NOMO-1 treated with dmso at 0.1 percent for 144 hours (cell line): ENCODE results near the gene KLHDC1.
"Not testable (repeated sequence)": the region's sequence is repeated elsewhere in the genome, so short reads cannot be mapped to it uniquely, and the experiment has no call there.

ENCODE experiments used
- DNase-seq: peaks from one replicate; lab custom pipeline; 2025; ENCODE audit not compliant: unreplicated experiment; lab: John Stamatoyannopoulos, UW

The KLHDC1 gene

DNA sequence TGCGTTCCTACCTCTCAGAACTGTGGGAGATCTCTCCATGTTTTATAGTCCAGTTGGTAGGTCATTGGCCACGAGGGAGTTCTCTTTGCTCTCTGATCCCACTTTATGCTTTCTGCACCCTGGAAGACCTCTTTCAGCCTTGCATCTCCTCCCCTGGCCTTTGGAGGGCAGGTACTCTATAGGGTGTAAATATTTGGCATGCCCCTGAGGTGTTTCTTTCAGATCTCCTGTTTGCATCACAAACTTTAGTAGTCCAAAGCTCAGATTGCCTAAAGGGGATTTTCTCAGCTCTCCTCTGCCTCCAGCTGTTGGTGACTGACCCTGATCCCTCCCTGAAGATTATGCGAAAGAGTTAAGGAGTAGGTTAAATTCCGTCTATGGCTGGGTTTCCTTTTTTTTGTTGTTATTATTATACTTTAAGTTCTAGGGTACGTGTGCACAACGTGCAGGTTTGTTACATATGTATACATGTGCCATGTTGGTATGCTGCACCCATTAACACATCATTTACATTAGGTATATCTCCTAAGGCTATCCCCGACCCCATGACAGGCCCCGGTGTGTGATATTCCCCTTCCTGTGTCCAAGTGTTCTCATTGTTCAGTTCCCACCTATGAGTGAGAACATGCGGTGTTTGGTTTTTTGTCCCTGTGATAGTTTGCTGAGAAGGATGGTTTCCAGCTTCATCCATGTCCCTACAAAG, 29.0 kb downstream of the KLHDC1 start:
- DNase-seq = not testable (repeated sequence)

DNA sequence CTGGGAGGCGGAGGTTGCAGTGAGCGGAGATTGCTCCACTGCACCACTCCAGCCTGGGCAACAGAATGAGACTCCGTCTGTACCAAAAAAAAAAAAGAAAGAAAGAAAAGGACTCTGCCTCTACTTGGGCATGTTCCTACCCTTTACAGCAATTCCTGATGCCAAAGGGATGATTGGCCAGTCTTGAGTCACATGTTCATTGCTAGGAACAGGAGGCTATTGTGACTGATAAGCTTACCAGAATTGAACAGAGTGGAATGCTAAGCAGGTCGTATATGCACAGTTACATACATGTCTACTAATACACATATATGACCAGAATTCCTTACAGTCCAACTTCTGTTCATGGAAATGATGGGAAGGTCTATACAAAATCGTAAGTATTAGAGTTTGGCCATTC, 34.3 kb downstream of the KLHDC1 start:
- no peak for DNase-seq

DNA sequence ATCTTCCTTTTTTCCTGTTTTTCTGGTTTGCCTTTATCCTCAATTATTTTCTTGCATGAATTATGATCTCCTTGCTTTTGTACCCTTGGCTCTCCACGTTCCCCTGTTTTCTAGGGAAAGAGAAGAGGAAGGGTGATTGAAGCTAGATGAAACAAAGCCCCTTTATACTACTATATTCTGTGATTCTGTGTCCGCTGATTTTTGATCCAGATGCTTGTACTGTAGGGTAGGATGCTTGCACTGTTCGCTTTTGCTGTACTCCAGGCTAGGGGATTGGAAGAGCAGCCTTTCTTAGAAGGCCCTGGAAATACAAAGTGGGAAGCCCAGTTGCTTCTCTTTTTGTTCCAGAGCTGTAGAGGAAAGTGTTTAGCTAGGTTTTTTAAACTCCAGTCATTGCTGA, 40.0 kb downstream of the KLHDC1 start:
- DNase-seq = no peak

DNA sequence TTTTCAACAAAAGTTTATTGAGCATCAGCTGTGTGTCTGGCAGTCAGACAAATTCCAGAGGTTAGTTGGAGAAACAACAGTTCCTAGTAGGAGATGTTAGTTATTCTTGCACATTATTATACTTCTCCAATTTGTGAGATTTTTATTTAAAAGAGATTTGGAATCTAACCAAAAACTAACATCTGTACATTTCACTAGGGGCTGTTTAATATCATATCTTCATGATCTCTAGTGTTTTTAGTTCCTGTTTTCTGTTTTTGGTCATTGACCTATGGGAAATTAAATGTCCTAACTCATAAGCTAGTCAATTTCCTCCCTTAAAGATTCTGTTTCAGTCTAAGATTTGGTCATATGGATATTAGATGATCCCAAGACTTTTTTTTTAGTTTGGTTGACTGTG, 40.9 kb downstream of the KLHDC1 start:
- no peak for DNase-seq

DNA sequence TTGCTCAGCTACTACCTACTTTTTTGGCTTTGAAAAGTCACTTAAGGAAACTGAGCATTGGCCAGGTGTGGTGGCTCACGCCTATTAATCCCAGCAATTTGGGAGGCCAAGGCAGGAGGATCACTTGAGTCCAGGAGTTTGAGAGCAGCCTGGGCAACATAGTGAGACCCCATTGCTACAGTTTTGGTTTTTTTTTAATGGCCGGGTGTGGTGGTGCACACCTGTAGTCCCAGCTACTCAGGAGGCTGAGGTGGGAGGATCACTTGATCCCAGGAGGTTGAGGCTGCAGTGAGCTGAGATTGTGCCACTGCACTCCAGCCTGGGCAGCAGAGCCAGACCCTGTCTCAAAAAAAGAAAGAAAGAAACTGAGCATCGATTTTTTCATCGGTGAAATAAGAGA, 42.7 kb downstream of the KLHDC1 start:
- DNase-seq = not testable (repeated sequence)

DNA sequence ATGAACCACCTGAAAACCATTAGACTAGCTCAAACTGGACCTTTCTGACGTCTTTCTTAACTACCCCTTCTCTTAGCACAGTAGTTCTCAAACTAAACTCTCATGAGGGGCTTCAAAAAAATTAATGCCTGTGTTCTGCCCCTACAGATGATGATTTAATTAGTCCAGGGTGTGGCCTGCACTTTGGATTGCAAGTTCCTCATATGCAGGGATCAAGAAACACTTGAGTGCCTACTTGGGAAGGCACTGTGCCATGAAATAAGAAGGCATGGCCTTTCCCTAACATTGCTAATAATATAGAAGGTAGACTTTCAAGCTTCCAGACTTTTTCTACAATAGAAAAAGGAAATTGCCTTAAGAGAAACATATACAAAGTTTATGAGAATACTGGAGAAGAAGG, 52.3 kb downstream of the KLHDC1 start:
- DNase-seq = no peak

DNA sequence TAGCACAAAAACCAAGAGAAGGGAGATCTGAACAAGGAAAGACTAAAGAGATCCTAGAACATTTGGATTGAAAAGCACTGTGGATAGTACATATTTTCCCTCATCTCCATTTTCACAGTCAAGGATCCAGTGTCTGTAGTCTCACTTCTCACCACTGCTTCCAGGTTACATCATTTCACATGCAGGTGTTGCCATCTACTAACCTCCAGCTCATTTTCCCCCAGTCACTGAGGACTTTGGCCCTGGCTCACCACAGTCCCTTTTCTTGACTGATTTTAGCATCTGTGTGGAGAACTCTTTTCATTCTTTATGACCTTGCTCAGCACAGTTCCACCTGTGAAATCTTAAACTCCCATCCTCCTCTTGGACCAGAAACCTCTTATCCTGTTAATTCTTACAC, 53.6 kb downstream of the KLHDC1 start:
- not testable (repeated sequence) for DNase-seq

DNA sequence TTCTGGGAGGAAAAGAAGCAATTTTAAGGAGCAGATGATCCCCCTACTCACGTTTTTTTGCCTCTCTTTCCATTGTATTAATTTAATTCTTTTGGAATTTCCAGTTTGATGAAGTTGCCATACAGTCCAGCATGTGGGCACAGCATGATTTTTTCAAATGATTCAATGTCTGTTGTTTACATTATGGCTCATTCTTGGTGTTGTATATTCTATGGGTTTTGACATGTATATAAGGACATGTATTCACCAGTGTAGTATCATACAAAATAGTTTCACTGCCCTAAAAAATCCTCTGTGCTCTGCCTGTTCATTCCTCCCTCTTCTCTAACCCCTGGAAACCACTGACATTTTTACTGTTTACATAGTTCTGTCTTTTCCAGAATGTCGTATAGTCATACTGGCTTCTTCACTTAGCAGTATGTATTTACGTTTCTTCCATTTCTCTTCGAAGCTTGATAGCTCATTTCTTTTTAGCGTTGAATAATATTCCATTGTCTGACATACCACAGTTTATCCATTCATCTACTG, 61.7 kb downstream of the KLHDC1 start:
- no peak for DNase-seq

DNA sequence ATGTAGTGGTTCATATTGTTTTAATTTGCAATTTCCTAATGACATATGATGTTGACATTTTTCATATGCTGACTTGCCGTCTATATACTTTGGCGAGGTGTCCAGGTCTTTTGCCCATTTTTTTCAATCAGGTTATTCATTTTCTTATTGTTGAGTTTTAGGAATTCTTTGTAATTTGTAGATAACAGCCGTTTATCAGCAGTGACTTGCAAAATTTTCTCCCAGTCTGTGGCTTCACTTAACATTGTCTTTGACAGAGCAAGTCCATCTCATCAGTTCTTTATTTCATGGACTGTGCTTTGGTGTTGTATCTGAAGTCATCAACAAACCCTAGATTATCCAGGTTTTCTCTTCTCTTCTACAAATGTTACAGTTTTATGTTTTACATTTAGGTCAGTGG, 62.5 kb downstream of the KLHDC1 start:
- DNase-seq = no peak

DNA sequence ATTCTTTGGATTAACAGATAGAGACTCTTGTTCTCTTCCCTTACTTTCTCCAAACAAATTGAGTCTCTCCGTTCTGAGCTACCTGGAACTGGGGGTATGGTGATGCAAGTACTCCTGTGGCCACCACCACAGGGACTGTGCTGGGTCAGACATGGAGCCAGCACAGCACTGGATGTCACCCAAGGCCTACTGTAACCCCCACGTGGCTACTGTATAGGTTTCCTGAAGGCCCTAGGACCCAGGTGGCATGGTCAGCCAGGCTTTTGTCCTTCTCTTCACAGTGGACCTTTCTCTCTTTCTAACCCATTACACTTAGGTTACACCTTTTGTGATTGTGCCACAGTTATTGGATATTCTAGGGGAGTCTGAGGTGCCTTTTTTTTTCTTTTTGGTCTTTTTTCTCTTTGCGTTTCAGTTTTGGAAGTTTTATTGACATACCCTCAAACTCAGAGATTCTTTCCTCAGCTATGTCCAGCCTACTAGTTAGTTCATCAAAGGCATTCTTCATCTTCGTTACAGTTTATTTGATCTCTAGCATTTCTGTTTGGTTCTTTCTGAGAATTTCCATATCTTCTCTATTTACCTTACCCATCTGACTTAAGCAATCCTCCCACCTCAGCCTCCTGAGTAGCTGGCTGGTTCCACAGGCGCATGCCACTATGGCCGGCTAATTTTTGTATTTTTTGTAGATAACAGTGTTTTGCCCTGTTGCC, 69.1 kb downstream of the KLHDC1 start:
- DNase-seq = no peak

DNA sequence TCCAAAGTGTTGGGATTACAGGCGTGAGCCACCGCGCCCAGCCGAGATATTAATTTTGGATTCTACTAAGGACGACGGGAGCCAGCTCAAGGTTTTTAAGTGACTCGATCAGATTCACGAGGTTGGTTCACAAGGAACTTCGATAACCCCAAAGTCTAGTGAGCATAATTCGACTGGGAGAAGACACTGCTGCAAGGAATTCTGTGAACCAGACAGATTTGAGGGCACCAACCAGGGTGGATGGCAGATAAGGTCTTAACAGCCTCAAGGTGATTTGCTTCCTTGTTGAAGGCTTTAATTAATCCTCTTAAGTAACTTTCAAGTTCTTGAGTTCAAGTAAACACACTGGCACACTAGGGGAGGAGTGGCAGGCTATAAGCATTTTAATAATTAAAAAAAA, 73.9 kb downstream of the KLHDC1 start:
- no peak for DNase-seq

DNA sequence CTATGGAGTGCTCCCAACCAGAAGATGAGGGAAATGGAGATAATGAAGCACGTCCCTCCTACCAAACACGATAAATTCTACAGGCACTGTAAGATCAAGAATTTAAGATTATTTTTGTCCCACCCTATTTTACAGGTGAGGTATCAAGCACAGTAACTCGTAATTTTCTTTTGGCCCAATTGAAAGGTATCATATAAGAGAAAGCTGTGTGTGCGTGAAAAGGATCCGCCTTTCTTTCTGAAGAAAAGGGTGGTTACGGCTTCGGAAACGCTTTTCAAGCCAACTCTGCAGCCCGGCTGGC, 74.3 kb downstream of the KLHDC1 start:
- DNase-seq = no peak

DNA sequence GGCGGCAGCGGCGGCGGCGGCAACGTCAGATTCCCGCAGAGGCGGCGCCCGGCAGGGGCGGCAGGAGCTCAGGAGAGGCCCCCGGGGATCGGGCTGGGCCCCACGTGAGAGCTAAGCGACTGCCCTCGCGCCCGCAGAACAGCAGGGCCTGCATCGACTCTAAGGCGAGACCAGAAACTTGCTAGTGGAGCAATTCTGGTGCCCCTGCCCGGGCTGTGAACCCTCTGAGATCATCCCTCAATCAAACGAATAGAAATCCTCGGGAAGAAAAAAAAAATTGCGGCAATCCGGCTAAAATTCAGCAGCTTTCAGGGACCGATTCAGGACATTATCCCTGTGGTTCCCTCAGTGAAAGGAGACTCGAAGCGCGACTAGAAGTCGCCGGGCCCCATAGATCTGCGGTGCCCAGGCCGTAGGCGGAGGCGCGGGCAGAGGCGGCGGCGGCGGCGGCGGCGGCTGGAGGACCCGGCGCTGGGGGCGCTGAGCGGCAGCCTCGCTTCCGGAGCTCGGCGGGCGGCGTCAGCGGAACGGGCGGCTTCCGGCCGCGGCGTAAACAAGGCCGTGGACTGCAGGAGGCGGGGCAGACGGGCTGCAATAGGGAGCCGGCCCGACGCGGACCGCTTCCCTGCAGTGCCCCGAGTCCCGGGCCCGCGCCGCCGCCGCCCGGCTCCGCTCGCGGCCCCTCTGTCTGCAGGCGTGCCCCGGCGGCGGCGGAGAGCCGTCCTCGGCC, 74.8 kb downstream of the KLHDC1 start, which contains the start of gene KLHDC2:
Gene KLHDC2, plus strand, starts transcription at position 583 of the 730 bp plus-strand sequence. CDS start 316 bp downstream, outside the sequence.
- DNase-seq = peak; percentile 87

DNA sequence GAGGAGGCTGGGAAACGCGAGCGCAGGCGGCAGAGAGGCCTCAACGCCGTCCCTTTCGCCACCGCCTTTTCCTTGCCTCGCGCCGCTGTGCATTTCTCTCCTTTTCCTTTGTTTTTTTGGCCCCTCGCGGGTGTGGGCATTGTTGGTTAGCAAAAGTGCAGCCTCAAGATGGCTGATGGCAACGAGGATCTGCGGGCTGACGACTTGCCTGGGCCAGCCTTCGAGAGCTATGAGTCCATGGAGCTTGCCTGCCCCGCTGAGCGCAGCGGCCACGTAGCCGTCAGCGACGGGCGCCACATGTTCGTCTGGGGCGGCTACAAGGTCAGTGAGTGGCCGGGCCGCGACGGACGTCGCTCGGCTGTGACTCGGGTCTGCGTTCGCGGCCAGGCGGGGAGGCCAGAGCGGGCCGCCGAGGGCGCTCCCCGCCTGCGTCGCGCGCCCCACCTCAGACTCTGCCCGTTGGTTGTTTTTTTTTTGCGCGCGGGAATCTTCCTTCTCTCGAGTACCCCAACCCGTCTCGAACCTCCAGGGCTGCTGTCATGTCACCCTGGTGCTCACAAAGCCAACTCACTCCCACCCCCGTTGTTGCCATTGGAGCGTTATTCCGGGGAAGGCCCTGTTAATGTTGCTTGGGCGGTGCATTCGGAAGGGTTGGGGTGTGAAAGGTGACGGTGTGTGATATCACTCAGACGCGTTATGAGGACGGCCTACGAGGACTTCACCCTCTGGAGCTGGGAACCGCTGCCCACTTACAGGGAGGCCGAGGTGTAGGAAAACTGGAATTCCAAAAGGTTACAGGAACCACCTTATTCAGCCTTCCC, 75.6 kb downstream of the KLHDC1 start:
- DNase-seq = peak; percentile 20

DNA sequence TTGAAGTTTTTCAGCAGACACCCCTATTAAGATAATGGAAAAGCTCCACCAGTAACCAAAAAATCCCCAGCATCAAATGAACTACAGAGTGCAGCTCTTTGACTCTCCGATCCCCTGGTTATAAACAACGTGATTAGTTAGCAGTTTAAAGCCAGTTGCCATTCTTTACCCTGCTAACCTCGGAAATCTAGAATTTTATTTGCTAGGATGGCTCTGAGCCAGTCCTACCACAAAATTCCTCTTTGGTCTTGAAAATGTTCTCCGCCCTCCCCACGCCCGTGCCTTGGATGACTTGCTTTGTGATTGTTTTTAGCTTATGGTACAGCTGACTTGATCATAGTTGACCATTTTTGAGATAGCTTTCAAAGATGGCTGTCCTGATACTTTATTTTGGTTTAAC, 76.3 kb downstream of the KLHDC1 start:
- DNase-seq = no peak

DNA sequence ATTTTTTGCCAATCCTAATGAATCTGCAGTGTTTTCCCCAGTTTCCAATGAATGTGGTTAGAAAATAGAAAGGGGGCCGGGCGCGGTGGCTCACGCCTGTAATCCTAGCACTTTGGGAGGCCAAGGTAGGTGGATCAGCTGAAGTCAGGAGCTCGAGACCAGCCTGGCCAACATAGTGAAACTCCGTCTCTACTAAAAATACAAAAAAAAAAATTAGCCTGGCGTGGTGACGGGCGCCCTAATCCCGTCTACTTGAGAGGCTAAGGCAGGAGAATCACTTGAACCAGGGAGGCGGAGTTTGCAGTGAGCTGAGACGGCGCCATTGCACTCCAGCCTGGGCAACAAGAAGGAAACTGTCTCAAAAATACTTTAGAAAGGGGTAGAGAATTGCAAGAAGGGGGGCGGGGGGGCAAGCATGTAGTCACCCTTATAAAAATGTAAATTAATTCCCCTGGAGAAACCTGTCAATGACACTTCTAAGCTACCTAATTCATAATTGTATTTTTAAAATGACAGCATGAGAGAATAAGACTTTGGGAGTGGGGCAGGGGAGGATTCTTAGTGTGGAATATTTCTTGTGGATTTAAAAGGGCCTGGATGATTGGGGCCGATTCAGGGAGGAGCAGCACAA, 76.8 kb downstream of the KLHDC1 start:
- no peak for DNase-seq

DNA sequence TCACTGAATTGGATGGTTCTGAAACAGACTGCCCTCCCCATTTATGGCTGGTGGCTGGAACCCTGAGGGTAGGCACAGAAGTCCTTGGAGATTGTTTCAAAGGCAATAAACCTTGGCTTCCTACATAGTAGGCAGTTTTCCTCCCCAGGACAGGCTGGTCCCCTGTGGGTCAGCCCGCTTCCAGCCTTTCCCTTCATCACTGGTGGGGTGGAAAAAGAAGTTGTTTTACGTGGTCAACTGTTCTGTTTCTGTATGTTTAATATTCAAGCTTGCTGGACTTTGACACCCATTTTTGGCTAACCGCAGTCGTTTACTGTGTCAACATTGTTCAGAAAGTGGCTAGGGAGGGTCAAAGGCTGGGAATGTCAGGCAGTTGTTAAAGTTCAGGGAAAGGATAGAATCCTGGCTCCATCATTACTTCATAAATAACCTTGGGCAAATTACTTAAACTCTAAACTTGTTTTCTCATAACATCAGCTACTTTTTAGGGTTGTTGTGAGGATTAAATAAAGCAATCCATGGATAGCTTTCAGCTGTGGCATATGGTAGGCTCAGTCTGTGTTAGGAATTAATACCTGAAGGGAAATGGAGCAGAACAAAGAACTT, 77.4 kb downstream of the KLHDC1 start:
- no peak for DNase-seq

DNA sequence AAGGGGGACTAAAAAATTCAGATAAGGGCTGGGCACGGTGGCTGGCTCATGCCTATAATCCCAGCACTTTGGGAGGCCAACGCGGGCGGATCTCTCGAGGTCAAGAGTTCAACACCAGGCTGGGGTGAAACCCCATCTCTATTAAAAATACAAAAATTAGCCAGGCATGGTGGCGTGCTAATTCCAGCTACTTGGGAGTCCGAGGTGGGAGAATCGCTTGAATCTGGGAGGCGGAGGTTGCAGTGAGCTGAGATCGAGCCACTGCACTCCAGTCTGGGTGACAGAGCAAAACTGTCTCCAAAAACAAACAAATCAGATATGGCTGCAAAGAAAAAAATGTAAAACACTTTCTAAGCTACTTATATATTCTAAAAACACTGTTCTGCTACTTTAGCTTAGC, 78.8 kb downstream of the KLHDC1 start:
- not testable (repeated sequence) for DNase-seq

DNA sequence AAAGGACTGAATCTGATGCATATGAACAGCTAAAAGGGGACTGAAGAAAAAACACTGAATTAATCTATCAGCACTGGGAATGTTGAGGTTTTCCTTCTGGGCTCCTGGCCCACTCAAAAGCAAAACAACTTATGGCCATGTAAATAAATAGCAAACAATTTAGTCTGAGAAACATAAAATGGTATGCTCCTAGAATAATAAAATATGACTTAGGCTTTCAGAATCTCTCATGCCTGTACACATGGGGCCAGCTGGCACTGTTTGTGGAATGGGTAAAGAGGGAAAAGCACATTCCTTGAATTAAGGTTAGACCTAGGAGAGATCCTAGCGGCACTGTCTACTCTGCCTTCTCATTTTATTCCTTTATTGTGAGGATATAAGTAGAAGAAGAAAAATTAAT, 81.2 kb downstream of the KLHDC1 start:
- DNase-seq = no peak

DNA sequence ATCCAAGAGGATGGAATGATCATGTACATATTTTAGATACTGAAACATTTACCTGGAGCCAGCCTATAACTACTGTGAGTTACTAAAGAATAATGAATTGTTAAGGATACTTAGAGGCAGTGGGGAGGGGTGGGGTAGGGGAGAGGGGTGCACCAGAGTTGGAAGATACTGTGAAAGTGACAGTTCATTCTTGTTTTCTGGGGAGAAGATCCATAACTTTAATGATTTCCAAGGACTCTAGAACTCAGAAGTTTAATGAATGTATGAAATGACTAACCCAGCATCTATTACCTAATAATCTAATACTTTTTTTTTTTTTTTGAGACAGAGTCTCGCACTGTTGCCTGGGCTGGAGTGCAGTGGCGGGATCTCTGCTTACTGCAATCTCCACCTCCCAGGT, 85.5 kb downstream of the KLHDC1 start:
- DNase-seq = no peak
